ENCODE data around the gene SMARCAL1. TPM values are rescaled to one million over a fixed set of nuclear protein-coding genes. Genes with fewer than 3 reads are reported as not detected.

The SMARCAL1 gene
- total RNA-seq, 6 experiments from 2014 or later, result 6.1 to 11.0 (median 7.9) TPM

DNA sequence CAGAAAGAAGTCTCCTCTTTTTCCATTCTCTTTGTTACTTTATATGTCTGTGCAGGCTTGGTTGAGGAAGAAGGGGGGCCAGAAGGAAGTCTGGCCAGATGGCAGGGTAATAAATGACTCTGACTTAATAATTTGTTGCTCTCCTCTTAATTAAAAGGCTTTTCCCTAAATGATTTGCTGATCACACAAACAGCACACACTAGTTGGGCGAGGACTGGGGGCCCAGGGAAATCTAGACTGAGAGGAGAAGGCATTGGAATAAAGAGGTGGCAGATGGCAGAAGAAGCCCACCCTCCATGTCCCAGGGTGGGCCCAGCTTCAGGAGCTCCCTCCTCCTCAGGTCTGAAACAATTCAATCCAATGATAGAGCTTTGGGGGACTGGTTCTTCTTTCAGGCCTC is 12.7 kb upstream of the SMARCAL1 start:
- no peaks in the 10 kb centered on the region for H3K4me1 ChIP-seq
- no peaks in the 10 kb centered on the region for H3K27me3 ChIP-seq
- intact Hi-C loops (cut with DNase I), result loop anchor here in 1 of 2 donors (10.0 kb wide), 1 partner anchor 285 kb away; no protein-coding TSS in a partner anchor
- 63% methylated on average over 1 of the region's 1 CpG for WGBS (ENCODE audit: insufficient coverage, low coverage, low lambda C conversion rate, missing lambda C conversion rate)
- TF ChIP-seq POLR2A (IDR thresholded peaks at IDR 0.05), result no peak
- TF ChIP-seq, protein P1, sequence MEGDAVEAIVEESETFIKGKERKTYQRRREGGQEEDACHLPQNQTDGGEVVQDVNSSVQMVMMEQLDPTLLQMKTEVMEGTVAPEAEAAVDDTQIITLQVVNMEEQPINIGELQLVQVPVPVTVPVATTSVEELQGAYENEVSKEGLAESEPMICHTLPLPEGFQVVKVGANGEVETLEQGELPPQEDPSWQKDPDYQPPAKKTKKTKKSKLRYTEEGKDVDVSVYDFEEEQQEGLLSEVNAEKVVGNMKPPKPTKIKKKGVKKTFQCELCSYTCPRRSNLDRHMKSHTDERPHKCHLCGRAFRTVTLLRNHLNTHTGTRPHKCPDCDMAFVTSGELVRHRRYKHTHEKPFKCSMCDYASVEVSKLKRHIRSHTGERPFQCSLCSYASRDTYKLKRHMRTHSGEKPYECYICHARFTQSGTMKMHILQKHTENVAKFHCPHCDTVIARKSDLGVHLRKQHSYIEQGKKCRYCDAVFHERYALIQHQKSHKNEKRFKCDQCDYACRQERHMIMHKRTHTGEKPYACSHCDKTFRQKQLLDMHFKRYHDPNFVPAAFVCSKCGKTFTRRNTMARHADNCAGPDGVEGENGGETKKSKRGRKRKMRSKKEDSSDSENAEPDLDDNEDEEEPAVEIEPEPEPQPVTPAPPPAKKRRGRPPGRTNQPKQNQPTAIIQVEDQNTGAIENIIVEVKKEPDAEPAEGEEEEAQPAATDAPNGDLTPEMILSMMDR (IDR thresholded peaks at IDR 0.05), result no peak
- DNase-seq, result no peak
- no peaks in the 10 kb centered on the region for H3K9me3 ChIP-seq
- H3K4me3 ChIP-seq, result no peak overlapping the region
- H3K36me3 ChIP-seq, result no peaks in the 10 kb centered on the region
- H3K27ac ChIP-seq, result no peak overlapping the region
- ATAC-seq, result no peak

DNA sequence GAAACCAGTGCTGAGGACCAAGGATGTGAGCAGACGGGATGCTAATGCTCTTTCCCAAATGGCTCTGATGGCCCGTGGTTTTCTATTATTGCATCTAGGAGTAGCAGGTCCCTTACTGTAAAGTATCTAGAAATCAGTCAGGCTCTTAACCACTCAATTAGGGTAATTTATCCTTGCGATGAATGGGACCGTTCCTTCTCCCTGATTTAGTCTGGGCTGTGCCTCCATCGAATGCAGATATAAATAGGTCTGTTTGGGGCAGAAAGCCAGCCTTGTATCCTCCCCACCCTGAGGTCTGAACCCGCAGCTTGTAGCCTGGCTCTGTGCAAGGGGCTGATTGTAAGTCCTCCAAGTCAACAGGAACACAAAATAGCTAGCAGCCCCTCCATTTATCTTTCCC is 9.5 kb upstream of the SMARCAL1 start:
- Histone ChIP-seq H3K27me3 (no peaks in the 10 kb centered on the region), H3K27ac (no peak overlapping the region), H3K4me3 (no peak overlapping the region), H3K36me3 (no peaks in the 10 kb centered on the region), H3K9me3 (no peaks in the 10 kb centered on the region), H3K4me1 (no peaks in the 10 kb centered on the region)
- DNase-seq (no peak), ATAC-seq (no peak)
- intact Hi-C loops (cut with DNase I), result loop anchor here in 1 of 2 donors (10.0 kb wide), 1 partner anchor 288 kb away; no protein-coding TSS in a partner anchor
- TF ChIP-seq POLR2A (IDR thresholded peaks at IDR 0.05), result no peak
- TF ChIP-seq, protein P1 (IDR thresholded peaks at IDR 0.05), result no peak
- WGBS (ENCODE audit: insufficient coverage, low coverage, low lambda C conversion rate, missing lambda C conversion rate), result 61% methylated on average over 4 of the region's 6 CpGs

DNA sequence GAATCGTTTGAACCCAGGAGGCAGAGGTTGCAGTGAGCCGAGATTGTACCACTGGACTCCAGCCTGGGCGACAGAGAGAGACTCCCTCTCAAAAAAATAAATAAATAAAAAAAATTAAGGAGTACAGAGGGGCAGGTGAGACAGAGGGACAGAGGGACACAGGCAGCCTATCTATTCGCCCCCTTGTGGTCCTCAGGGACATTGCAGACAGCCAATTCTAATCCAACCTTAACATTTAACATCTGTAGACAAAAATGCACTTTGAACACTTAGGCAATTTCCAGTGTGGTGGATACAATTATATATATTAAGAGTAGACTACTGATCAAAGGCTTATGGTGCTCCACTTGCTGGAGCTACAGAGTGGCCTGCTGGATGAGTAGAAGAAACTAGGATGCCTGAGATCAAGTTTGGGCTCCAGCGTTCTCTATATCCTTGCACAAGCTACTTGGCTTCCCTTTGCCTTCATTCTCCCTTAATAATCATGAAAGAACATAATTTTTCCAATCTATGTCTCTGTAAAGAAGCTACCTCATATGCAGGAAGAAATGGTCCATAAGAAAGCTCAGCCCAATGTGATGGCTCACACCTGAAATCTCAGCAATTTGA is 8.2 kb upstream of the SMARCAL1 start:
- H3K36me3 ChIP-seq, result no peaks in the 10 kb centered on the region
- ATAC-seq, result peak; percentile 93 to 95 (median 94)
- no peaks in the 10 kb centered on the region for H3K4me1 ChIP-seq
- intact Hi-C loops (cut with DNase I), result loop anchor here in 1 of 2 donors (10.0 kb wide), 1 partner anchor 289 kb away; no protein-coding TSS in a partner anchor
- H3K27me3 ChIP-seq, result no peaks in the 10 kb centered on the region
- TF ChIP-seq, protein P1 (IDR thresholded peaks at IDR 0.05), result peak; percentile 73 to 87 (median 82)
- TF ChIP-seq POLR2A (IDR thresholded peaks at IDR 0.05), result no peak
- WGBS (ENCODE audit: insufficient coverage, low coverage, low lambda C conversion rate, missing lambda C conversion rate), result 28% methylated on average over 4 of the region's 5 CpGs
- no peak overlapping the region for H3K4me3 ChIP-seq
- no peak overlapping the region for H3K27ac ChIP-seq
- DNase-seq, result peak in 2 of 3 donors; percentile 31 to 53
- H3K9me3 ChIP-seq, result no peaks in the 10 kb centered on the region

DNA sequence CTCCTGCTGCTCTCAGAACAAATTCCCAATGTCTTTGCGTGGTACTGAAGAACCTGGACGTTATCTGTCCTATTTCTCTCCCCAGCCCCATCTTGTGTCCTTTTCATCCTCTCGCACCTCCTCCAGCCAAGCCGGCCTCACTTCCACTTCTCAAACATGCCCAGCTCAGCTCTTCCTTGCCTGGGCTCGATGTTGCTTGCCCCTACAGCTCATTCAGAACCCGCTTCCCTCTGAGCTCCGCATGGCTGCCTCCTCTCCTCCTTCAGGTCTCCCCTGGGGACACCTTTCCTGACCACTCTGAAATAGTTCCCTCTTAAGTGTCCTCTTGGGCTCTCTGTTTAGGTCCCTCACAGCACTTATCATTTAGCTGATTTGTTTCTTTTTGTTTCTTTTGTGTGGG is 6.7 kb upstream of the SMARCAL1 start:
- Histone ChIP-seq H3K27ac (no peak overlapping the region), H3K27me3 (no peaks in the 10 kb centered on the region), H3K9me3 (no peaks in the 10 kb centered on the region), H3K4me1 (no peaks in the 10 kb centered on the region), H3K36me3 (no peaks in the 10 kb centered on the region), H3K4me3 (no peak overlapping the region)
- WGBS (ENCODE audit: insufficient coverage, low coverage, low lambda C conversion rate, missing lambda C conversion rate), result 58% methylated on average over 7 of the region's 7 CpGs
- ATAC-seq (no peak), DNase-seq (no peak)
- intact Hi-C loops (cut with DNase I), result loop anchor here in 1 of 2 donors (10.0 kb wide), 1 partner anchor 291 kb away; no protein-coding TSS in a partner anchor
- TF ChIP-seq POLR2A (IDR thresholded peaks at IDR 0.05), result no peak
- TF ChIP-seq, protein P1 (IDR thresholded peaks at IDR 0.05), result no peak

All from right lobe of liver (tissue), 6 donors.